Loucy (cell line): ENCODE results near the gene RNF17.

Experiments used
- CTCF ChIP-seq: fragments of 200-600 bp; sonication (generic); conservative IDR thresholded peaks from 2 replicates; pipeline ENCODE4 v1.5.1; 2014; ENCODE audit warnings: mild to moderate bottlenecking, antibody characterized with exemption, low read length
- EZH2phosphoT487 ChIP-seq: fragments of 200-600 bp; IDR thresholded peaks from 2 replicates; pipeline ENCODE4 v1.6.1; 2018; ENCODE audit warnings: antibody characterized with exemption, mild to moderate bottlenecking, moderate library complexity, borderline replicate concordance

GRCh38 chr13:24921881-24922280 lies 157.9 kb downstream of the RNF17 start:
- TF ChIP-seq CTCF (no peak), EZH2phosphoT487 (no peak)
